Lower leg skin (tissue), 4 donors: ENCODE measurements around the gene DIO3. TPM values are rescaled to one million over a fixed set of nuclear protein-coding genes. Genes with fewer than 3 reads are reported as not detected.
A peak's percentile ranks its signal among the peaks of the same experiment; 100 is the strongest.

Source experiments
- DNase-seq, 2 donors: peaks; one replicate each; pipeline ENCODE4 v3.0.0-alpha.2; 2019; ENCODE audit warnings: low spot score in 2 of 2
- H3K4me3 ChIP-seq: fragments of 200-600 bp; sonication (generic); 2 replicates; pipeline ENCODE4 v1.5.1; 2017; ENCODE audit warnings: mild to moderate bottlenecking, low read depth; ENCODE audit not compliant: poor library complexity, severe bottlenecking
- CTCF ChIP-seq, 3 donors: fragments of 450-650 bp; IDR thresholded peaks; one replicate each; pipeline ENCODE4 v1.5.1; 2016; ENCODE audit warnings: antibody characterized with exemption in 3 of 3, mild to moderate bottlenecking in 3 of 3, moderate library complexity in 2 of 3
- POLR2A ChIP-seq, 2 donors: fragments of 450-650 bp; IDR thresholded peaks; one replicate each; pipeline ENCODE4 v1.6.1; 2016 to 2017; ENCODE audit warnings: antibody characterized with exemption in 2 of 2, mild to moderate bottlenecking in 1 of 2, moderate library complexity in 1 of 2
- WGBS, 2 donors: methylation state at CpG; one replicate each; pipeline ENCODE4 v1.1.5; 2018; 5-methylcytosine and 5-hydroxymethylcytosine counted together
- intact Hi-C: fragments of 100-400 bp; cut with DNase I; formaldehyde crosslinking; loops from one replicate; pipeline ENCODE4 v1.15.0; 2023; ENCODE audit warnings: low total_unique reads
- total RNA-seq, 4 donors: library from RNA; depleted of rRNA; stranded (reverse); fragments of >200 nt; gene quantifications; one replicate each; pipeline ENCODE4 v1.1.0, GENCODE V29; 2016

The DIO3 gene
- total RNA-seq, 4 donors from 2014 or later: 2.3 to 3.7 (median 2.7) TPM

- TF ChIP-seq CTCF (IDR thresholded peaks at IDR 0.05) (no peak), POLR2A (IDR thresholded peaks at IDR 0.05) (no peak)
- WGBS, 2 donors: 88 to 91% methylated on average over 7 of the region's 7 CpGs
- peak in 1 of 2 donors; percentile 52 for DNase-seq
- no peak overlapping the region for H3K4me3 ChIP-seq
- intact Hi-C loops: no loop called here
Observed at GRCh38 chr14:101593411-101594238, 32.3 kb downstream of the DIO3 start.

- peak in 1 of 2 donors; percentile 59 for DNase-seq
- 94 to 96% methylated on average over 9 of the region's 9 CpGs for WGBS, 2 donors
- TF ChIP-seq POLR2A (IDR thresholded peaks at IDR 0.05): no peak
- intact Hi-C loops: no loop called here
- H3K4me3 ChIP-seq: no peak overlapping the region
Observed at GRCh38 chr14:101594511-101595148, 33.3 kb downstream of the DIO3 start.

GRCh38 chr14:101595349-101595748 lies 34.1 kb downstream of the DIO3 start:
- 84 to 86% methylated on average over 4 of the region's 4 CpGs for WGBS, 2 donors
- intact Hi-C loops: no loop called here
- no peak for TF ChIP-seq CTCF (IDR thresholded peaks at IDR 0.05)
- TF ChIP-seq POLR2A (IDR thresholded peaks at IDR 0.05): no peak
- peak in 1 of 2 donors; percentile 72 for DNase-seq
- H3K4me3 ChIP-seq: no peak overlapping the region

- TF ChIP-seq CTCF (IDR thresholded peaks at IDR 0.05) (no peak), POLR2A (IDR thresholded peaks at IDR 0.05) (no peak)
- intact Hi-C loops: no loop called here
- DNase-seq: peak in 1 of 2 donors; percentile 70
- H3K4me3 ChIP-seq: no peak overlapping the region
- 75 to 79% methylated on average over 8 of the region's 8 CpGs for WGBS, 2 donors
Observed at GRCh38 chr14:101595887-101596721, 34.8 kb downstream of the DIO3 start.

GRCh38 chr14:101596742-101597141 lies 35.4 kb downstream of the DIO3 start:
- 82 to 84% methylated on average over 7 of the region's 7 CpGs for WGBS, 2 donors
- no peak overlapping the region for H3K4me3 ChIP-seq
- no peak for TF ChIP-seq POLR2A (IDR thresholded peaks at IDR 0.05)
- TF ChIP-seq CTCF (IDR thresholded peaks at IDR 0.05): no peak

GRCh38 chr14:101598159-101598558 lies 36.9 kb downstream of the DIO3 start:
- peak in 1 of 2 donors; percentile 46 for DNase-seq
- intact Hi-C loops: no loop called here
- WGBS, 2 donors: 93 to 95% methylated on average over 6 of the region's 6 CpGs
- H3K4me3 ChIP-seq: no peak overlapping the region
- TF ChIP-seq CTCF (IDR thresholded peaks at IDR 0.05) (no peak), POLR2A (IDR thresholded peaks at IDR 0.05) (no peak)

More at GRCh38 chr14:101596742-101597141, 35.4 kb downstream of the DIO3 start:
- intact Hi-C loops: no loop called here
- DNase-seq: peak in 1 of 2 donors; percentile 50
